ENCODE measurements around the gene TRIM69.

Gene TRIM69

GRCh38 chr15:44811337-44811736 lies 75.0 kb downstream of the TRIM69 start:
- no peak for DNase-seq

- peak; percentile 65 for DNase-seq
Measured at GRCh38 chr15:44812029-44812517, 75.7 kb downstream of the TRIM69 start.

- no peak for DNase-seq
Measured at GRCh38 chr15:44813231-44813630, 76.9 kb downstream of the TRIM69 start.

All from NCI-H1694 treated with DMSO at 0.1 percent for 48 hours (cell line).